Activated CD4-positive, alpha-beta T cell treated with anti-CD3 and anti-CD28 coated beads for 36 hours (primary cell): ENCODE data around the gene DNAH10. TPM values are rescaled to one million over a fixed set of nuclear protein-coding genes. Genes with fewer than 3 reads are reported as not detected.
A peak's percentile ranks its signal among the peaks of the same experiment; 100 is the strongest.

ENCODE experiments used
- ATAC-seq: fragments of 200-7000 bp; cut with Tn5 transposase; one replicate; pipeline ENCODE4 v1.10.0; 2021; ENCODE audit warnings: mild to moderate bottlenecking, moderate library complexity
- CTCF ChIA-PET: fragments of 350-600 bp; sonication (Branson Sonifier 250); formaldehyde crosslinking; loops from one replicate; lab custom pipeline; 2021; ENCODE audit warnings: antibody characterized with exemption; lab: Charles Lee
- POLR2A ChIA-PET: fragments of 350-600 bp; sonication (Branson Sonifier 250); formaldehyde crosslinking; loops from one replicate; lab custom pipeline; 2021; ENCODE audit warnings: antibody characterized with exemption, inconsistent platforms; lab: Charles Lee
- DNase-seq: peaks from one replicate; pipeline ENCODE4 v3.0.0-alpha.2; 2020
- H3K27ac Mint-ChIP-seq: one replicate; pipeline ENCODE4 v1.8.0; 2021; ENCODE audit warnings: mixed read lengths
- H3K27me3 Mint-ChIP-seq: one replicate; pipeline ENCODE4 v1.8.0; 2021; ENCODE audit warnings: mixed read lengths
- H3K36me3 Mint-ChIP-seq: one replicate; pipeline ENCODE4 v1.8.0; 2021; ENCODE audit warnings: low read depth, mixed read lengths
- H3K4me1 Mint-ChIP-seq: one replicate; pipeline ENCODE4 v1.8.0; 2021; ENCODE audit warnings: mixed read lengths
- H3K4me3 Mint-ChIP-seq: one replicate; pipeline ENCODE4 v1.8.0; 2021; ENCODE audit warnings: mild to moderate bottlenecking, moderate library complexity, mixed read lengths
- H3K9me3 Mint-ChIP-seq: one replicate; pipeline ENCODE4 v1.8.0; 2021; ENCODE audit warnings: low read depth, mixed read lengths
- intact Hi-C, 2 experiments: fragments of 100-400 bp; cut with DNase I in 1 of 2; cut with micrococcal nuclease in 1 of 2; formaldehyde crosslinking; loops; one replicate each; pipeline versions ENCODE4 v1.14.2 to v1.15.1; 2022 to 2024; cut with DNase I, micrococcal nuclease
- total RNA-seq, 2 experiments: library from RNA; stranded (reverse); gene quantifications; one replicate each; pipeline ENCODE4 v1.2.3, GENCODE V29; 2021

The DNAH10 gene
- total RNA-seq, 2 experiments from 2014 or later: 0.16 to 0.37 TPM

DNA sequence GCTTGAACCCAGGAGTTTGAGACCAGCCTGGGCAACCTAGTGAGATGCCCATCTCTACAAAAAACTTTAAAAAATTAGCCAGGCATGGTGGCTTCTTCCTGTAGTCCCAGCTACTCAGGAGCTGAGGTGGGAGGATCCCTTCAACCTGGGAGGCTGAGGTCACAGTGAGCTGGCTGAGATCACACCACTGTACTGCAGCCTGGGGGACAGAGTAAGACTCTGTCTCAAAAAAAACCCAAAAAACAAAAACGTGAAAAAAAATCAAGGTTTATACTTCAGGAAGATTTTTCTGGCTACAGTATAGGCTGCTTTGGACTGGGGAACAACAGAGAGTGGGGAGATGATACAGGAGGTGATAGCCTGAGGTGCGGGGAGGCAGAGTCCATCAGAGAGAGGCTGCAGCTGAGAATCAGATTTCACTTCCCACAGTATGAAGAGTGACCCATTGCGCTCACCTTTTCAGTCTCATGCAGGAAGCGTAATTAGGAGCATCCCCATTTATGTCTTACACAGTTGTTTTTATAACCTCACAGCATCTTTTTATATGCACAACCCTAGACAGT lies 28.9 kb downstream of the DNAH10 start:
- no peak for ATAC-seq
- CTCF ChIA-PET: interaction anchor here (1.0 kb wide), 1 partner anchor 11 kb away, joined by 3 read pairs; no protein-coding TSS in a partner anchor
- intact Hi-C loops: no loop called here
- Mint-ChIP-seq H3K9me3 (peaks cover 2% of the 10 kb centered on the region), H3K36me3 (no peaks in the 10 kb centered on the region), H3K27ac (no peak overlapping the region), H3K4me1 (no peaks in the 10 kb centered on the region), H3K27me3 (no peaks in the 10 kb centered on the region), H3K4me3 (no peak overlapping the region)
- POLR2A ChIA-PET: no interaction called here
- no peak for DNase-seq

DNA sequence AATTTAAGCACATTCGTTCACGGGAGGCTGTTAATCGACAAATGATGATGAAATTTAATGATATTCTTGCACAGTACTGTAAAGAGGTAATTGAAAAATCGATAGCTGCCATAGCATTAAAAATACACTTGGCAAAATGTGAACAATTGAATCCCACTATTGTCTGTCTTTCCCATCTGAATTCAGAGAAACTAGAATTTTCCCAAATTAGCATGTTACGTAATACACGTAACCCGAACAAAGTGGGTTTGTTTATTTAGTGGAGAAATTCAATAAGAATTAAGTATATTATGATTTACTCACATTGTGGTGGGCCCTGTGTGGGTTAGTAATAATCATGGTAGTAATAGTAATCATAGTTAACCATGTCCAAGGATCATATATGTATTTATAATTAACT lies 31.9 kb downstream of the DNAH10 start:
- Mint-ChIP-seq H3K4me1 (no peaks in the 10 kb centered on the region), H3K9me3 (peaks cover 2% of the 10 kb centered on the region), H3K4me3 (no peak overlapping the region), H3K27ac (no peak overlapping the region), H3K27me3 (no peaks in the 10 kb centered on the region), H3K36me3 (no peaks in the 10 kb centered on the region)
- DNase-seq (no peak), ATAC-seq (no peak)
- CTCF ChIA-PET: no interaction called here
- POLR2A ChIA-PET: no interaction called here
- intact Hi-C loops: no loop called here

DNA sequence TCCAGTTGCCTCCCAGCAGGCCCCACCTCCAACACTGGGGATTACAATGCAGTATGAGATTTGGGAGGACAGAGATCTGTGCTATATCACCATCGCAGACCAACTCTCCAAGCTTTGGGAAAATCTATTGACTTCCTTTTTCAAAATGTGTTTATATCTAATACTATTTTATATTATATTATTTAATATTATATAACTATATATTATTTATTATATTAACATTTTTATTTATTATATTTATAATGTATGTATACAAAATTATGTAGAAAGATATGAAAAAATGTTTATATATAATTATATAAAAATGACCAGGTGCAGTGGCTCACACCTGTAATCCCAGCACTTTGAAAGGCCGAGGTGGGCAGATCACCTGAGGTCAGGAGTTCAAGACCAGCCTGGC lies 36.4 kb downstream of the DNAH10 start:
- no peak overlapping the region for H3K27ac Mint-ChIP-seq
- ChIA-PET CTCF (interaction anchor here (1.5 kb wide), 1 partner anchor 44 kb away, joined by 5 read pairs; no protein-coding TSS in a partner anchor), POLR2A (no interaction called here)
- H3K4me1 Mint-ChIP-seq: no peaks in the 10 kb centered on the region
- intact Hi-C loops: no loop called here
- no peak overlapping the region for H3K4me3 Mint-ChIP-seq
- H3K9me3 Mint-ChIP-seq: no peaks in the 10 kb centered on the region
- no peaks in the 10 kb centered on the region for H3K27me3 Mint-ChIP-seq
- DNase-seq (no peak), ATAC-seq (no peak)
- H3K36me3 Mint-ChIP-seq: no peaks in the 10 kb centered on the region

DNA sequence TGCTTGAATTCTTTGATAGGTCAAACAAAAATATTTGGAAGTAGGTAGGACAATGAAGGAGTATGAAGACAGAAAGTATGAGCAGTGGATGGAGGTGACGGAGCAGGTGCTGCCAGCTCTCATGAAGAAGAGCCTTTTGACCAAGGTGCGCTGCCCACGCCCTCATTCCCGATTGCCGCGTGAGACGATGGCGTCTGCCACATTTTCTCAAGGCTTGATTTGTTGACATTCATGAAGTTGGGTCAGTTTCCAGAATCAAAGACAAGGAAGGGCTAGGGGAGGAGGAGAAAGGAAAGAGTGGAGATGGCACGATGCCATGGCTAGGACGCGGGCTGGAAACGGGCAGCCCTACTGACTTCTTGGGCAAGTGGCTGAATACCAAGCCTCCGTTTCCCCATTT lies 37.1 kb downstream of the DNAH10 start:
- intact Hi-C loops: no loop called here
- no peak overlapping the region for H3K4me3 Mint-ChIP-seq
- H3K9me3 Mint-ChIP-seq: no peaks in the 10 kb centered on the region
- no peaks in the 10 kb centered on the region for H3K4me1 Mint-ChIP-seq
- DNase-seq (no peak), ATAC-seq (no peak)
- no peaks in the 10 kb centered on the region for H3K27me3 Mint-ChIP-seq
- no peak overlapping the region for H3K27ac Mint-ChIP-seq
- ChIA-PET CTCF (no interaction called here), POLR2A (no interaction called here)
- H3K36me3 Mint-ChIP-seq: no peaks in the 10 kb centered on the region

DNA sequence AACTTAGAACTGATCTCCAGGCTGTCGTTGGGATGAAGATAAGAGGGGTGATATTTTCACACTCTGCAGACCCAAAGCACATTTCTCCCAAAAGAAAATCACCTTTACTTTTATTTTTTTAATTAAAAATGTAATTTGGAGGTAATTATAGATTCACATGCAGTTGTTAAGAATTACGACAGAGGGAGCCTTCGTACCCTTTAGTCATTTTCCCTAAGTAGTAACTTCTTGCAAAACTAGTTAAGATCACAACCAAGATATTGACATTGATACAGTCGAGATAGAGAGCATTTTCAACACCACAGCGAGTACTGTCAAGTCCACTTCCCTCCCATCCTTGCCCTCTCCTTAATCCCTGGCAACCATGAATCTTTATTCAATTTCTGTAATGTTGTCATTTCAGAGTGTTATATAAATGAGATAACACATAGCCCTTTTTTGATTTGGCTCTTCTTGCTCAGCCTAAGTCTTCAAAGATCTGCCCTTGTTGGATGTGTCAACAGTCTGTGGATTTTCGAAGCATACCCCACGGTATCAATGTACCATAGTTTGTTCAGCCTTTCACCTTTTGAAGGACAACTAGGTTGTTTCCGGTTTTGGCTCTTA lies 39.6 kb downstream of the DNAH10 start:
- Mint-ChIP-seq H3K27ac (no peak overlapping the region), H3K36me3 (no peaks in the 10 kb centered on the region), H3K9me3 (no peaks in the 10 kb centered on the region), H3K4me3 (no peak overlapping the region), H3K4me1 (no peaks in the 10 kb centered on the region), H3K27me3 (no peaks in the 10 kb centered on the region)
- DNase-seq (no peak), ATAC-seq (no peak)
- POLR2A ChIA-PET: interaction anchor here (0.7 kb wide), 1 partner anchor 16 kb away, joined by 4 read pairs; no protein-coding TSS in a partner anchor
- CTCF ChIA-PET: interaction anchor here (1.2 kb wide), 1 partner anchor 10 kb away, joined by 3 read pairs; no protein-coding TSS in a partner anchor
- intact Hi-C loops: loop anchor here (1.0 kb wide), 2 partner anchors 41 to 183 kb away; no protein-coding TSS in a partner anchor

DNA sequence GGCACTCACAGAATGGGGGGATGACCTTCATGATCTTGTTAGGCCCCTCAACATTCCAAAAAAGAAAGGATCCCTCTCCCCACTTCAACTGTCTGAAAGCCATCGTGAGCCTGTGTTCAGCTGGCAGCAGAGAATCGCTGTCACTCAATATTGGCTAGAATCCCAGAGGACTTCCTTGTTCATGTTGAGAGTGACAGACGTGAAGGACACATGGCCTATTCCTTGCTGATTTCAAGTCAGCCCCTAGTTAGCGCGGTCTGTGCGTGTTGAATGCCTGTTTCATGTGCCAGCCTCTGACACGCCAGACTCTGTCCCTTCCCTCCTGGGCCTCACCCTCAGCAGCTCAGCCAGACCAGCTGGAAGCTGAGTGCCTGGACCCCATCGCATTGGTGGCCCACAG lies 43.1 kb downstream of the DNAH10 start:
- Mint-ChIP-seq H3K27me3 (peaks cover 17% of the 10 kb centered on the region), H3K4me1 (no peaks in the 10 kb centered on the region), H3K36me3 (no peaks in the 10 kb centered on the region), H3K9me3 (no peaks in the 10 kb centered on the region), H3K27ac (no peak overlapping the region), H3K4me3 (no peak overlapping the region)
- ChIA-PET POLR2A (no interaction called here), CTCF (interaction anchor here (0.5 kb wide), 1 partner anchor 31 kb away, joined by 3 read pairs; no protein-coding TSS in a partner anchor)
- intact Hi-C loops: no loop called here
- DNase-seq (no peak), ATAC-seq (no peak)

DNA sequence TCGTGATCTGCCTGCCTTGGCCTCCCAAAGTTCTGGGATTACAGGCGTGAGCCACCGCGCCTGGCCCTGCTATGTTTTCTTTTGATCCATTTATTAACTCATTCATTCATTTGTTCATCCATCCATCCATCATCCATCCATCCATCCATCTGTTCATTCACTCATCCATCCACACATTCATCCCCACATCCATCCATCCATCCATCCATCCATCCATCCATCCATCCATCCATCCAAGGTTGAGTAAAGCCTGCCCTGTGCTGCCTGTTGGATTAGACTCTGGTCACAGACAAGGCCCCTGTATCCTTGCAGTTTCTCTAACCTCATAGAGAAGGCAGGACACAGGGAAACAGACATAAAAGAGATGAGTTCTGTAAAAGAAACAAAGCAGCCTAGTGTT lies 44.9 kb downstream of the DNAH10 start:
- H3K4me1 Mint-ChIP-seq: peaks cover 3% of the 10 kb centered on the region
- ATAC-seq (no peak), DNase-seq (no peak)
- no peak overlapping the region for H3K27ac Mint-ChIP-seq
- ChIA-PET POLR2A (no interaction called here), CTCF (no interaction called here)
- intact Hi-C loops: no loop called here
- H3K27me3 Mint-ChIP-seq: peaks cover 18% of the 10 kb centered on the region
- no peaks in the 10 kb centered on the region for H3K9me3 Mint-ChIP-seq
- H3K4me3 Mint-ChIP-seq: no peak overlapping the region
- no peaks in the 10 kb centered on the region for H3K36me3 Mint-ChIP-seq

DNA sequence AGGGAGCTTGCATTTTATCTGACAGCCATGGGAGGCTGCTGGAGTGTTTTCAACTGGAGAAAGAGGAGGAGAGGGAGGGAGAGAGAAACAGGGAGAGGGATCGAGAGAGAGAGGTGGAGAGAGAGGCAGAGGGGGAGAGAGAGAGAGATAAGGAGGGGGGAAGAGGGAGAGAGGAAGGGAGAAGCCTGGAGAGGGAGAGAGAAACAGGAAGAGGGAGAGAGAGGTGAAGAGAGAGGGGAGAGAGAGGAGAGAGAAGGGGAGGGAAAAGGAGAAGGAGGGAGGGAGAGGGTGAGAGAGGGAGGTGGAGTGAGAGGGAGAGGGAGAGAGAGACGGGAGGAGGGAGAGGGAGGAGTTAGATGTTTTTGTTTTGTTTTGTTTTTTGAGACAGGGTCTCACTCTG lies 45.6 kb downstream of the DNAH10 start:
- peaks cover 18% of the 10 kb centered on the region for H3K27me3 Mint-ChIP-seq
- ChIA-PET POLR2A (interaction anchor here (0.6 kb wide), 1 partner anchor 491 kb away, joined by 8 read pairs; no protein-coding TSS in a partner anchor), CTCF (no interaction called here)
- ATAC-seq (no peak), DNase-seq (no peak)
- no peak overlapping the region for H3K27ac Mint-ChIP-seq
- H3K9me3 Mint-ChIP-seq: no peaks in the 10 kb centered on the region
- H3K4me1 Mint-ChIP-seq: peaks cover 7% of the 10 kb centered on the region
- intact Hi-C loops: no loop called here
- H3K36me3 Mint-ChIP-seq: no peaks in the 10 kb centered on the region
- no peak overlapping the region for H3K4me3 Mint-ChIP-seq

DNA sequence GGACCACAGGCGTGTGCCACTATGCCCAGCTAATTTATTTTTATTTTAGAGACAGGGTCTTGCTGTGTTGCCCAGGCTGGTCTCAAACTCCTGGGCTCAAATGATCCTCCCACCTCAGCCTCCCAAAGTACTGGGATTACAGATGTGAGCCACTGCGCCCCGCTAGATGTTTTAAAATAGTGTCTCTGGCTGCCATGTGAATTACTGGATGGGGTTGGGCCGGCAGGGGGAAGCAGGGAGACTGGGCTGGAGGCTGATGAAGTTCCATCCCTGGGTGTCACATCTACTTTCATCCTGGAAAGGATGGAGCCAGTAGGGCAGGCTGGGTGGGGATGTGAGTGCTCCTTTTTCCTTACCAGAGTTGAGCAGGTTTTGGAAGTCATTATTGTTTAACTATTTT lies 46.1 kb downstream of the DNAH10 start:
- Mint-ChIP-seq H3K27ac (no peak overlapping the region), H3K27me3 (peaks cover 18% of the 10 kb centered on the region), H3K9me3 (no peaks in the 10 kb centered on the region), H3K4me3 (no peak overlapping the region), H3K4me1 (peaks cover 7% of the 10 kb centered on the region), H3K36me3 (no peaks in the 10 kb centered on the region)
- ChIA-PET CTCF (no interaction called here), POLR2A (interaction anchor here (0.6 kb wide), 1 partner anchor 491 kb away, joined by 8 read pairs; no protein-coding TSS in a partner anchor)
- intact Hi-C loops: no loop called here
- peak; percentile 10 for DNase-seq
- ATAC-seq: no peak

DNA sequence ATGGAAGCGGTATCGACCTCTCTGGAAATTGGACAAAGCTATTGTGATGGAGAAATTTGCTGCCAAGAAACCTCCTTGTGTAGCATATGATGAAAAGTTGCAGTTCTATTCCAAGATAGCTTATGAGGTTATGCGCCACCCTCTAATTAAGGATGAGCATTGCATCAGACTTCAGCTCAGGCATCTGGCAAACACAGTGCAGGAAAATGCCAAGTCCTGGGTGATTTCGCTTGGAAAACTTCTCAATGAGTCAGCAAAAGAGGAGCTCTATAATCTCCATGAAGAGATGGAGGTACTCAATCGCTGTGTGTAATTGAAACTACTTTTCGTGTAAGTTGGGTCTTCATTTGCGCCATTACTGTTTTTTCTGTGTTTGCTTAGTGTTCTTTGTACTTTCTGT lies 51.2 kb downstream of the DNAH10 start:
- H3K4me1 Mint-ChIP-seq: peaks cover 7% of the 10 kb centered on the region
- no peaks in the 10 kb centered on the region for H3K36me3 Mint-ChIP-seq
- ATAC-seq (no peak), DNase-seq (no peak)
- H3K4me3 Mint-ChIP-seq: no peak overlapping the region
- peaks cover 11% of the 10 kb centered on the region for H3K27me3 Mint-ChIP-seq
- intact Hi-C loops: no loop called here
- no peak overlapping the region for H3K27ac Mint-ChIP-seq
- H3K9me3 Mint-ChIP-seq: peaks cover 10% of the 10 kb centered on the region
- CTCF ChIA-PET: interaction anchor here (0.6 to 0.9 kb wide), 3 partner anchors 10 to 163 kb away, joined by 3 to 4 read pairs (median 3); no protein-coding TSS in a partner anchor
- POLR2A ChIA-PET: no interaction called here

DNA sequence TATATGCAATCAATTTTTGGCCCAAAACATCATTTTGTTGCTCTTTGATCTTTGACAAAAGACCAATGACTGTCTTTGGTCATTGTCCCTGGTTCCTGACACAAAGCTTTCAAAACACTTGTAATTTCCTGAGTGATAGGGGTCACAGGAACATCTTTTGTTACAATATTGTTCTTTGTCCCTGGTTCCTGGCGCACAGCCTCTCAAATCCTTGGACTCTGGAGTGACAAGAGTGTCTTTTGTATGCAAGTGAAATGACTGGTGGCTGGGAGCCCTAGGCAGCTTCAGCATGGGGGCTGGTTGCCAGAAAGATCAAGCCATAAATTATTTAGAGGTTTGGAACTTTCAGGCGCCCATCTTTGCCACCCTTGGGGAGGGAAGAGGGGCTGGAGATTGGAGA lies 53.9 kb downstream of the DNAH10 start:
- Mint-ChIP-seq H3K36me3 (no peaks in the 10 kb centered on the region), H3K9me3 (peaks cover 10% of the 10 kb centered on the region), H3K4me1 (peaks cover 7% of the 10 kb centered on the region), H3K27ac (no peak overlapping the region), H3K4me3 (no peak overlapping the region), H3K27me3 (peaks cover 10% of the 10 kb centered on the region)
- POLR2A ChIA-PET: no interaction called here
- DNase-seq (no peak), ATAC-seq (no peak)
- CTCF ChIA-PET: no interaction called here
- intact Hi-C loops: no loop called here

DNA sequence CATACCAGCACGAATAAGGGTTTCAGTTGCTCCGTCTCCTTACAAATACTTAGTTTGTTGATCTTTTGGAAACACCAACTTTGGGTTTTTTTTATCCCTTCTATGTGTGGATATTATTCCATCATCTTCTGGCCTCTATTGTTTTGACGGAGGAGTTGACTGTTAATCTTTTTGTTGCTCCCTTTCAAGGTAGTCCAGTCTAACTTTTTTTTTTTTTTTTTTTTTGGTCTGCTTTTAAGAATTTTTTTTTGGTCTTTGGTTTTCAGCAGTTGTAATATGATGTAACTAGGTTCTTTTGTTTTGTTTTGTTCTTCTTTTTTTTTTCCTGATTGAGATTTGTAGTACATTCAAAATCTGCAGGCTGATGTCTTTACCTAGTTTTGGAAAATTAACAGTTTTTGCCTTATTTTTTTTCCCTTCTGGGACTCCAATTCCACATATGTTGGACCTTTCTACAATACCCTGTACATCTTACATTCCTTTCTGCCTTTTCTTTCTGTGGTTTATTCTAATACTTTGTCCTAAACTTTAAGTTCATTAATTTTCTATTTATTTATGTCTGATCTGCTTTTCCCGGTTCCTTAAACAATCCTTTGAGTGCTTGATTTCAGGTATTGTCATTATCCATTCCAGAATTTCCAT lies 54.9 kb downstream of the DNAH10 start:
- intact Hi-C loops: no loop called here
- Mint-ChIP-seq H3K9me3 (peaks cover 10% of the 10 kb centered on the region), H3K36me3 (no peaks in the 10 kb centered on the region), H3K27ac (no peak overlapping the region), H3K4me3 (no peak overlapping the region), H3K4me1 (peaks cover 5% of the 10 kb centered on the region), H3K27me3 (peaks cover 10% of the 10 kb centered on the region)
- DNase-seq (no peak), ATAC-seq (no peak)
- POLR2A ChIA-PET: no interaction called here
- CTCF ChIA-PET: no interaction called here
